Measurements from ENCODE around the gene C16orf95. TPM values are rescaled to one million over a fixed set of nuclear protein-coding genes. Genes with fewer than 3 reads are reported as not detected.

C16orf95 gene
- total RNA-seq, 3 donors from 2014 or later (not counting 1 experiment from before 2014, with no cell fraction given) = 1.6 to 4.1 (median 2.7) TPM

GRCh38 chr16:87309620-87310525 lies 7.3 kb downstream of the C16orf95 start:
- H3K27me3 Mint-ChIP-seq (ENCODE audit: low read depth in 2 of 2) = no peaks in the 10 kb centered on the region
- no peak for DNase-seq
- ATAC-seq = no peak
- no peak overlapping the region for H3K27ac Mint-ChIP-seq
- no peaks in the 10 kb centered on the region for H3K4me1 Mint-ChIP-seq
- H3K4me3 ChIP-seq (ENCODE audit: low read length) = no peak overlapping the region
- no peaks in the 10 kb centered on the region for H3K36me3 Mint-ChIP-seq
- no peaks in the 10 kb centered on the region for H3K36me3 ChIP-seq (ENCODE audit: control insufficient read depth, insufficient read depth, low read length)
- WGBS (ENCODE audit: insufficient coverage) = 87% methylated on average over 5 of the region's 5 CpGs
- TF ChIP-seq CTCF (IDR thresholded peaks at IDR 0.05) = no peak
- no peaks in the 10 kb centered on the region for H3K9me3 Mint-ChIP-seq
- no peak overlapping the region for H3K4me3 Mint-ChIP-seq
- H3K27me3 ChIP-seq (ENCODE audit: control insufficient read depth, insufficient read depth, low read length) = no peaks in the 10 kb centered on the region
- H3K4me1 ChIP-seq (ENCODE audit: control insufficient read depth, insufficient read depth, low read length) = no peaks in the 10 kb centered on the region
- no peak overlapping the region for H3K27ac ChIP-seq (ENCODE audit: low read length)
- intact Hi-C loops (cut with micrococcal nuclease) = no loop called here
- no peaks in the 10 kb centered on the region for H3K9me3 ChIP-seq (ENCODE audit: control insufficient read depth, insufficient read depth, low read length)

- H3K4me3 Mint-ChIP-seq = no peak overlapping the region
- no peaks in the 10 kb centered on the region for H3K4me1 Mint-ChIP-seq
- Histone ChIP-seq H3K36me3 (ENCODE audit: control insufficient read depth, insufficient read depth, low read length) (no peaks in the 10 kb centered on the region), H3K27ac (ENCODE audit: low read length) (no peak overlapping the region), H3K27me3 (ENCODE audit: control insufficient read depth, insufficient read depth, low read length) (no peaks in the 10 kb centered on the region), H3K9me3 (ENCODE audit: control insufficient read depth, insufficient read depth, low read length) (no peaks in the 10 kb centered on the region), H3K4me3 (ENCODE audit: low read length) (no peak overlapping the region), H3K4me1 (ENCODE audit: control insufficient read depth, insufficient read depth, low read length) (no peaks in the 10 kb centered on the region)
- TF ChIP-seq CTCF (IDR thresholded peaks at IDR 0.05) = no peak
- intact Hi-C loops (cut with micrococcal nuclease) = no loop called here
- no peaks in the 10 kb centered on the region for H3K9me3 Mint-ChIP-seq
- ATAC-seq = no peak
- no peak for DNase-seq
- WGBS (ENCODE audit: insufficient coverage) = 93% methylated on average over 4 of the region's 4 CpGs
- H3K27ac Mint-ChIP-seq = no peak overlapping the region
- no peaks in the 10 kb centered on the region for H3K27me3 Mint-ChIP-seq (ENCODE audit: low read depth in 2 of 2)
- no peaks in the 10 kb centered on the region for H3K36me3 Mint-ChIP-seq
Observed at GRCh38 chr16:87308826-87309225, 8.4 kb downstream of the C16orf95 start.

- Mint-ChIP-seq H3K9me3 (no peaks in the 10 kb centered on the region), H3K36me3 (no peaks in the 10 kb centered on the region)
- DNase-seq = no peak
Observed at GRCh38 chr16:87306516-87306915, 10.7 kb downstream of the C16orf95 start.

More at GRCh38 chr16:87306516-87306915, 10.7 kb downstream of the C16orf95 start:
- H3K36me3 ChIP-seq (ENCODE audit: control insufficient read depth, insufficient read depth, low read length) = no peaks in the 10 kb centered on the region
- no peak for TF ChIP-seq CTCF (IDR thresholded peaks at IDR 0.05)
- no peak overlapping the region for H3K27ac ChIP-seq (ENCODE audit: low read length)
- Mint-ChIP-seq H3K4me1 (no peaks in the 10 kb centered on the region), H3K27ac (no peak overlapping the region), H3K4me3 (no peak overlapping the region), H3K27me3 (ENCODE audit: low read depth in 2 of 2) (no peaks in the 10 kb centered on the region)
- intact Hi-C loops (cut with micrococcal nuclease) = no loop called here
- H3K27me3 ChIP-seq (ENCODE audit: control insufficient read depth, insufficient read depth, low read length) = no peaks in the 10 kb centered on the region
- WGBS (ENCODE audit: insufficient coverage) = 91% methylated on average over 2 of the region's 3 CpGs
- H3K9me3 ChIP-seq (ENCODE audit: control insufficient read depth, insufficient read depth, low read length) = no peaks in the 10 kb centered on the region
- H3K4me3 ChIP-seq (ENCODE audit: low read length) = no peak overlapping the region
- no peak for ATAC-seq
- H3K4me1 ChIP-seq (ENCODE audit: control insufficient read depth, insufficient read depth, low read length) = no peaks in the 10 kb centered on the region
